GM12878 (cell line): Measurements from ENCODE around the gene CORO7.

Experiments
- BRCA1 ChIP-seq: IDR thresholded peaks from 2 replicates; pipeline ENCODE4 v1.6.1; 2011; ENCODE audit warnings: low read depth, low read length, improper control_type of control experiment
- TCF7 ChIP-seq: IDR thresholded peaks from 2 replicates; pipeline ENCODE4 v1.6.1; 2014; ENCODE audit warnings: antibody characterized with exemption, borderline replicate concordance
- TF ChIP-seq, protein P1 (sequence below), 3 experiments: IDR thresholded peaks in 2 of 3; conservative IDR thresholded peaks in 1 of 3; 2 replicates each; pipeline ENCODE4 v1.5.1; 2011; ENCODE audit warnings: low read depth in 3 of 3, low read length in 3 of 3, mild to moderate bottlenecking in 3 of 3, control low read depth in 2 of 3, moderate library complexity in 2 of 3, inconsistent platforms in 1 of 3, mixed read lengths in 1 of 3; ENCODE audit not compliant: control insufficient read depth in 2 of 3, insufficient read depth in 1 of 3; ENCODE audit errors: extremely low read depth in 1 of 3

DNA sequence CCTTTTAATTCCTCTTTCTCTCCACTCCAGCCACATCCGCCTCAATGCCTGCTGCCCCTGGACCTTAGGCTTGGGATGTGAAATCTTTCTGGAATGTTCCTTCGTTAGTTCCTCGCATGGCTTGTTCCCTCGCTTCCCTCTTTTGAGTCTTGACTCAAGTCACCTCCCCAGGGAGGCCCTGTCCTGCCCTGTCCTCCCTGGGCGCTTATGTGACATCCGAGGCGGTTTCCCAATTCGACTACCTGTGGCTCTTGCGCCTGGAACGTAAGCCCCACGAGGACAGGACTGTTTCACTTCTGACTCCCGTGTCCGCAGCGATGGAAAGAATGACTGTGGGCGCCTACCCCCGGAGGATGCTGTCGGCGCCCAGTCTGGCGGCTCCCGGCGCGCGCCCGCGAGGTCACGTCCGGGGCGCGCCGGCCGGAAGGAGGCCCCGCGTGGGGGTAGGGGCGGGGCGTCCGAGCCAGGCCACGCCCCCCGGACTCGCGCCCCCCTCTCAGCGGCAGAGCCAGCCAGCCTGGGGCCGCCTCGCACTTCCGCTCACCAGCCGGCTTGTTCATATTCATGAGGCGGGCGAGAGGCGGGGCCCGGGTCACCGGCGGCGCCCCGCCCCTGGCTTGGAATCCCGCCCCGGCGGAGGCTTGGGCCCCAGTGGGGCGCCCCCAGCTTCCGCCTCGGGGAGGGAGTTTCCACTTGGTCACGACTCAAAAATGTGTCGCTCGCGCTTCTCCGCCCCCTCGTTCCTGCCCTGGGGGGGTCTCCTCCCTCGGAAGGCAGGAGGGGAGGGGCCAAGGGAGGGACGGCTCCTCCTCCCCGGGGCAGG is 109.0 kb downstream of the CORO7 start:
- TF ChIP-seq, protein P1, sequence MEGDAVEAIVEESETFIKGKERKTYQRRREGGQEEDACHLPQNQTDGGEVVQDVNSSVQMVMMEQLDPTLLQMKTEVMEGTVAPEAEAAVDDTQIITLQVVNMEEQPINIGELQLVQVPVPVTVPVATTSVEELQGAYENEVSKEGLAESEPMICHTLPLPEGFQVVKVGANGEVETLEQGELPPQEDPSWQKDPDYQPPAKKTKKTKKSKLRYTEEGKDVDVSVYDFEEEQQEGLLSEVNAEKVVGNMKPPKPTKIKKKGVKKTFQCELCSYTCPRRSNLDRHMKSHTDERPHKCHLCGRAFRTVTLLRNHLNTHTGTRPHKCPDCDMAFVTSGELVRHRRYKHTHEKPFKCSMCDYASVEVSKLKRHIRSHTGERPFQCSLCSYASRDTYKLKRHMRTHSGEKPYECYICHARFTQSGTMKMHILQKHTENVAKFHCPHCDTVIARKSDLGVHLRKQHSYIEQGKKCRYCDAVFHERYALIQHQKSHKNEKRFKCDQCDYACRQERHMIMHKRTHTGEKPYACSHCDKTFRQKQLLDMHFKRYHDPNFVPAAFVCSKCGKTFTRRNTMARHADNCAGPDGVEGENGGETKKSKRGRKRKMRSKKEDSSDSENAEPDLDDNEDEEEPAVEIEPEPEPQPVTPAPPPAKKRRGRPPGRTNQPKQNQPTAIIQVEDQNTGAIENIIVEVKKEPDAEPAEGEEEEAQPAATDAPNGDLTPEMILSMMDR (IDR thresholded peaks at IDR 0.05 in 2 of 3, conservative IDR thresholded peaks at IDR 0.05 in 1 of 3; ENCODE audit: control insufficient read depth in 2 of 3, extremely low read depth in 1 of 3, insufficient read depth in 1 of 3, low read depth in 3 of 3, low read length in 3 of 3) = no peak
- TF ChIP-seq BRCA1 = no peak
- no peak for TF ChIP-seq TCF7
